K562 (cell line): ENCODE data around the gene ADORA2A.

Experiments used
- JUN ChIP-seq, 2 experiments: sonication (generic) in 1 of 2; formaldehyde crosslinking in 1 of 2; IDR thresholded peaks; 2 replicates each; pipeline versions ENCODE4 v1.6.1 to v1.8.0; 2012 to 2022; ENCODE audit warnings: borderline replicate concordance in 2 of 2, mild to moderate bottlenecking in 2 of 2, improper control_type of control experiment in 1 of 2, low read depth in 1 of 2, low read length in 1 of 2, missing genetic modification reagents in 1 of 2
- MCM2 ChIP-seq: fragments of 450-650 bp; IDR thresholded peaks from 2 replicates; pipeline ENCODE4 v1.6.1; 2017; ENCODE audit warnings: low read depth, mild to moderate bottlenecking
- NR3C1 ChIP-seq: sonication (generic); formaldehyde crosslinking; IDR thresholded peaks from 2 replicates; pipeline ENCODE4 v1.8.1; 2022; ENCODE audit warnings: missing genetic modification reagents
- SMARCC2 ChIP-seq: fragments of 450-650 bp; IDR thresholded peaks from 2 replicates; pipeline ENCODE4 v1.6.1; 2017; ENCODE audit warnings: antibody characterized with exemption, moderate library complexity, mild to moderate bottlenecking, low read depth
- ZKSCAN8 ChIP-seq: fragments of 200-800 bp; sonication (Bioruptor generic); IDR thresholded peaks from 2 replicates; pipeline ENCODE4 v1.6.1; 2016; ENCODE audit warnings: missing genetic modification characterization, missing compliant biosample characterization
- TF ChIP-seq, protein P1 (sequence below): sonication (generic); formaldehyde crosslinking; IDR thresholded peaks from 2 replicates; pipeline ENCODE4 v1.5.0; 2020; ENCODE audit warnings: missing genetic modification reagents
- TF ChIP-seq, protein P2 (sequence below): fragments of 450-650 bp; formaldehyde crosslinking; IDR thresholded peaks from 2 replicates; pipeline ENCODE4 v1.4.0; 2022; ENCODE audit warnings: missing genetic modification characterization
- TF ChIP-seq, protein P3 (sequence below), 3 experiments: IDR thresholded peaks in 2 of 3; conservative IDR thresholded peaks in 1 of 3; 2 replicates each; pipeline ENCODE4 v1.5.1; 2011 to 2012; ENCODE audit warnings: low read length in 3 of 3, mild to moderate bottlenecking in 3 of 3, control low read depth in 2 of 3, improper control_type of control experiment in 1 of 3, inconsistent platforms in 1 of 3, low read depth in 1 of 3, mixed read lengths in 1 of 3, moderate library complexity in 1 of 3; ENCODE audit not compliant: insufficient read depth in 2 of 3

DNA sequence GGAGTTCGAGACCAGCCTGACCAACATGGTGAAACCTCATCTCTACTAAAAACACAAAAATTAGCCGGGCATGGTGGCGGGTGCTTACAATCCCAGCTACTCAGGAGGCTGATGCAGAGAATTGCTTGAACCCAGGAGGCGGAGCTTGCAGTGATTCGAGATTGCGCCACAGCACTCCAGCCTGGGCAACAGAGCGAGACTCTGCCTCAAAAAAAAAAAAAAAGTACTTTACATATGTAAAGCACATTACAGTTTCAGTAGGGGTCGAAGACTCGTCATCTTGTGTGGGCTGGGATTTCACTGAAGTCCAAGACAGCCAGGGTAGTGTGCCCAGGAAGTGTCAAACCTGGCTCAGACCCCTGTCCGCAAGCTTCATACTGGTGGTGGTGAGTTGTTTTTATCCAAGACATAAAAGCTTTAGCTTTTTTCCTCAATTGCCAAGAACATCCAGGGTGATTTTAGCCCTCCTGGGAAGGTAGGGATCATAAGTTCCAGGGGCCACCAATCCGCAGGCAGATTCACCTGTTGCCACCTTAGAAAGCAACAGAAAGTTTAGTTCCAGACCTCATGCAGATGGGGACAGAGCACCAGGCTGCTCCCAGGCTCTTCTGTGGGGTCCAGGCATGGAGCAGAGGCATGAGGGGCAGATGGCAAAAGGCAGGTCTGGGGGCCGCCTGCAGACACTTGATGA is 21.6 kb upstream of the ADORA2A start:
- no peak for TF ChIP-seq NR3C1 (CRISPR knock-in tag)
- TF ChIP-seq, protein P1, sequence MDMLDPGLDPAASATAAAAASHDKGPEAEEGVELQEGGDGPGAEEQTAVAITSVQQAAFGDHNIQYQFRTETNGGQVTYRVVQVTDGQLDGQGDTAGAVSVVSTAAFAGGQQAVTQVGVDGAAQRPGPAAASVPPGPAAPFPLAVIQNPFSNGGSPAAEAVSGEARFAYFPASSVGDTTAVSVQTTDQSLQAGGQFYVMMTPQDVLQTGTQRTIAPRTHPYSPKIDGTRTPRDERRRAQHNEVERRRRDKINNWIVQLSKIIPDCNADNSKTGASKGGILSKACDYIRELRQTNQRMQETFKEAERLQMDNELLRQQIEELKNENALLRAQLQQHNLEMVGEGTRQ (CRISPR knock-in tag): no peak
- TF ChIP-seq, protein P2, sequence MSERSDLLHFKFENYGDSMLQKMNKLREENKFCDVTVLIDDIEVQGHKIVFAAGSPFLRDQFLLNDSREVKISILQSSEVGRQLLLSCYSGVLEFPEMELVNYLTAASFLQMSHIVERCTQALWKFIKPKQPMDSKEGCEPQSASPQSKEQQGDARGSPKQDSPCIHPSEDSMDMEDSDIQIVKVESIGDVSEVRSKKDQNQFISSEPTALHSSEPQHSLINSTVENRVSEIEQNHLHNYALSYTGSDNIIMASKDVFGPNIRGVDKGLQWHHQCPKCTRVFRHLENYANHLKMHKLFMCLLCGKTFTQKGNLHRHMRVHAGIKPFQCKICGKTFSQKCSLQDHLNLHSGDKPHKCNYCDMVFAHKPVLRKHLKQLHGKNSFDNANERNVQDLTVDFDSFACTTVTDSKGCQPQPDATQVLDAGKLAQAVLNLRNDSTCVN (CRISPR knock-in tag): no peak
- TF ChIP-seq MCM2: no peak
- TF ChIP-seq SMARCC2: no peak
- no peak for TF ChIP-seq JUN (IDR thresholded peaks at IDR 0.05; ENCODE audit: borderline replicate concordance, low read depth, low read length)
- TF ChIP-seq JUN (CRISPR knock-in tag; IDR thresholded peaks at IDR 0.05; ENCODE audit: borderline replicate concordance): no peak
- no peak for TF ChIP-seq ZKSCAN8 (CRISPR knock-in tag)
- TF ChIP-seq, protein P3, sequence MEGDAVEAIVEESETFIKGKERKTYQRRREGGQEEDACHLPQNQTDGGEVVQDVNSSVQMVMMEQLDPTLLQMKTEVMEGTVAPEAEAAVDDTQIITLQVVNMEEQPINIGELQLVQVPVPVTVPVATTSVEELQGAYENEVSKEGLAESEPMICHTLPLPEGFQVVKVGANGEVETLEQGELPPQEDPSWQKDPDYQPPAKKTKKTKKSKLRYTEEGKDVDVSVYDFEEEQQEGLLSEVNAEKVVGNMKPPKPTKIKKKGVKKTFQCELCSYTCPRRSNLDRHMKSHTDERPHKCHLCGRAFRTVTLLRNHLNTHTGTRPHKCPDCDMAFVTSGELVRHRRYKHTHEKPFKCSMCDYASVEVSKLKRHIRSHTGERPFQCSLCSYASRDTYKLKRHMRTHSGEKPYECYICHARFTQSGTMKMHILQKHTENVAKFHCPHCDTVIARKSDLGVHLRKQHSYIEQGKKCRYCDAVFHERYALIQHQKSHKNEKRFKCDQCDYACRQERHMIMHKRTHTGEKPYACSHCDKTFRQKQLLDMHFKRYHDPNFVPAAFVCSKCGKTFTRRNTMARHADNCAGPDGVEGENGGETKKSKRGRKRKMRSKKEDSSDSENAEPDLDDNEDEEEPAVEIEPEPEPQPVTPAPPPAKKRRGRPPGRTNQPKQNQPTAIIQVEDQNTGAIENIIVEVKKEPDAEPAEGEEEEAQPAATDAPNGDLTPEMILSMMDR (IDR thresholded peaks at IDR 0.05 in 2 of 3, conservative IDR thresholded peaks at IDR 0.05 in 1 of 3; ENCODE audit: insufficient read depth in 2 of 3, low read depth in 1 of 3, low read length in 3 of 3): no peak
